A673 (cell line): ENCODE measurements around the gene KMO. TPM values are rescaled to one million over a fixed set of nuclear protein-coding genes. Genes with fewer than 3 reads are reported as not detected.

ENCODE experiments used
- BruUV-seq: library from RNA; stranded (reverse); fragments of 400-500 nt; replicated peaks from 2 replicates; lab custom pipeline; 2021; lab: Mats Ljungman, UMichigan
- CTCF ChIA-PET: fragments of 300-600 bp; sonication (Branson Sonifier 250); formaldehyde crosslinking; loops from one replicate; lab custom pipeline; 2022; ENCODE audit warnings: antibody characterized with exemption; lab: Charles Lee
- POLR2A ChIA-PET: fragments of 300-600 bp; sonication (Branson Sonifier 250); formaldehyde crosslinking; loops from one replicate; lab custom pipeline; 2022; ENCODE audit warnings: antibody characterized with exemption; ENCODE audit not compliant: low non-redundant PET; lab: Charles Lee
- DNase-seq: peaks from one replicate; pipeline ENCODE4 v3.0.0-alpha.2; 2015; ENCODE audit warnings: low spot score
- H3K27ac ChIP-seq: fragments of 200-600 bp; sonication (generic); 2 replicates; pipeline ENCODE4 v1.5.1; 2016; ENCODE audit warnings: mixed run types, low read depth, mild to moderate bottlenecking, mixed read lengths, antibody characterized with exemption, low read length; ENCODE audit not compliant: poor library complexity, severe bottlenecking
- H3K27me3 ChIP-seq: fragments of 200-600 bp; sonication (generic); replicated peaks from 2 replicates; pipeline ENCODE4 v1.6.1; 2017; ENCODE audit warnings: mixed run types, low read depth, mild to moderate bottlenecking, mixed read lengths, antibody characterized with exemption, low read length; ENCODE audit not compliant: insufficient read depth, poor library complexity
- H3K36me3 ChIP-seq: fragments of 200-600 bp; sonication (generic); 2 replicates; pipeline ENCODE4 v1.6.1; 2016; ENCODE audit warnings: mixed run types, mild to moderate bottlenecking, mixed read lengths, antibody characterized with exemption, low read length; ENCODE audit not compliant: insufficient read depth, poor library complexity, severe bottlenecking
- H3K4me1 ChIP-seq: fragments of 200-600 bp; sonication (generic); 2 replicates; pipeline ENCODE4 v1.6.1; 2017; ENCODE audit warnings: mixed run types, mild to moderate bottlenecking, mixed read lengths, antibody characterized with exemption, low read length; ENCODE audit not compliant: insufficient read depth, poor library complexity, severe bottlenecking
- H3K4me3 ChIP-seq: fragments of 200-600 bp; sonication (generic); 2 replicates; pipeline ENCODE4 v1.5.1; 2016; ENCODE audit warnings: low read depth, mixed run types, mild to moderate bottlenecking, mixed read lengths, low read length; ENCODE audit not compliant: poor library complexity, severe bottlenecking
- H3K9me3 ChIP-seq: fragments of 200-600 bp; sonication (generic); 2 replicates; pipeline ENCODE4 v1.6.1; 2016; ENCODE audit warnings: mixed run types, low read depth, mild to moderate bottlenecking, mixed read lengths, antibody characterized with exemption, low read length; ENCODE audit not compliant: poor library complexity, severe bottlenecking
- EZH2 ChIP-seq: fragments of 200-600 bp; sonication (generic); IDR thresholded peaks from 2 replicates; pipeline ENCODE4 v1.6.1; 2017; ENCODE audit warnings: borderline replicate concordance, low read depth, mild to moderate bottlenecking, mixed read lengths, antibody characterized with exemption, low read length; ENCODE audit not compliant: poor library complexity, severe bottlenecking
- intact Hi-C: fragments of 100-400 bp; cut with micrococcal nuclease; formaldehyde crosslinking; loops from one replicate; pipeline ENCODE4 v1.10.0; 2022; ENCODE audit not compliant: unreplicated experiment
- total RNA-seq: library from RNA; stranded (reverse); gene quantifications from 2 replicates; pipeline ENCODE4 v1.2.3, GENCODE V29; 2021
- TF ChIP-seq, protein P1 (sequence below): fragments of 300-800, 200-600 bp; sonication (generic); conservative IDR thresholded peaks from 2 replicates; pipeline ENCODE4 v1.5.1; 2017; ENCODE audit warnings: low read depth, mild to moderate bottlenecking, antibody characterized with exemption, low read length, moderate library complexity, mixed read lengths

The KMO gene
- total RNA-seq, 1 experiment from 2014 or later, result 11.8 TPM

GRCh38 chr1:241593186-241593585 lies 61.0 kb downstream of the KMO start:
- no peak for DNase-seq
- CTCF ChIA-PET, result no interaction called here
- H3K27ac ChIP-seq, result no peak overlapping the region
- no peak for TF ChIP-seq EZH2
- TF ChIP-seq, protein P1, sequence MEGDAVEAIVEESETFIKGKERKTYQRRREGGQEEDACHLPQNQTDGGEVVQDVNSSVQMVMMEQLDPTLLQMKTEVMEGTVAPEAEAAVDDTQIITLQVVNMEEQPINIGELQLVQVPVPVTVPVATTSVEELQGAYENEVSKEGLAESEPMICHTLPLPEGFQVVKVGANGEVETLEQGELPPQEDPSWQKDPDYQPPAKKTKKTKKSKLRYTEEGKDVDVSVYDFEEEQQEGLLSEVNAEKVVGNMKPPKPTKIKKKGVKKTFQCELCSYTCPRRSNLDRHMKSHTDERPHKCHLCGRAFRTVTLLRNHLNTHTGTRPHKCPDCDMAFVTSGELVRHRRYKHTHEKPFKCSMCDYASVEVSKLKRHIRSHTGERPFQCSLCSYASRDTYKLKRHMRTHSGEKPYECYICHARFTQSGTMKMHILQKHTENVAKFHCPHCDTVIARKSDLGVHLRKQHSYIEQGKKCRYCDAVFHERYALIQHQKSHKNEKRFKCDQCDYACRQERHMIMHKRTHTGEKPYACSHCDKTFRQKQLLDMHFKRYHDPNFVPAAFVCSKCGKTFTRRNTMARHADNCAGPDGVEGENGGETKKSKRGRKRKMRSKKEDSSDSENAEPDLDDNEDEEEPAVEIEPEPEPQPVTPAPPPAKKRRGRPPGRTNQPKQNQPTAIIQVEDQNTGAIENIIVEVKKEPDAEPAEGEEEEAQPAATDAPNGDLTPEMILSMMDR, result no peak
- no peaks in the 10 kb centered on the region for H3K27me3 ChIP-seq
- H3K36me3 ChIP-seq, result peaks cover 18% of the 10 kb centered on the region
- intact Hi-C loops, result no loop called here
- POLR2A ChIA-PET, result no interaction called here
- no TSS peak for BruUV-seq
- H3K9me3 ChIP-seq, result no peaks in the 10 kb centered on the region
- peaks cover 4% of the 10 kb centered on the region for H3K4me1 ChIP-seq
- H3K4me3 ChIP-seq, result no peak overlapping the region

- no TSS peak for BruUV-seq
- Histone ChIP-seq H3K4me1 (peaks cover 4% of the 10 kb centered on the region), H3K9me3 (no peaks in the 10 kb centered on the region), H3K4me3 (no peak overlapping the region), H3K27me3 (no peaks in the 10 kb centered on the region), H3K27ac (no peak overlapping the region), H3K36me3 (peaks cover 15% of the 10 kb centered on the region)
- TF ChIP-seq, protein P1, result no peak
- no peak for TF ChIP-seq EZH2
- ChIA-PET CTCF (no interaction called here), POLR2A (no interaction called here)
- intact Hi-C loops, result no loop called here
- DNase-seq, result no peak
Measured at GRCh38 chr1:241596633-241597032, 64.5 kb downstream of the KMO start.

- TF ChIP-seq, protein P1, result no peak
- no peak for TF ChIP-seq EZH2
- DNase-seq, result no peak
- POLR2A ChIA-PET, result no interaction called here
- Histone ChIP-seq H3K9me3 (no peaks in the 10 kb centered on the region), H3K27me3 (no peaks in the 10 kb centered on the region), H3K36me3 (peaks cover 12% of the 10 kb centered on the region), H3K4me1 (no peaks in the 10 kb centered on the region), H3K27ac (no peak overlapping the region), H3K4me3 (no peak overlapping the region)
- CTCF ChIA-PET, result no interaction called here
- BruUV-seq, result no TSS peak
- intact Hi-C loops, result no loop called here
Measured at GRCh38 chr1:241598249-241598648, 66.1 kb downstream of the KMO start.
